Colonic mucosa (tissue), 4 donors: ENCODE data around the gene STAMBPL1. TPM values are rescaled to one million over a fixed set of nuclear protein-coding genes. Genes with fewer than 3 reads are reported as not detected.

Source experiments
- DNase-seq: peaks from one replicate; pipeline ENCODE4 v3.0.0-alpha.2; 2020
- H3K27ac ChIP-seq: fragments of 200-600 bp; one replicate; pipeline ENCODE4 v1.8.0; 2021
- H3K27me3 ChIP-seq: fragments of 200-600 bp; one replicate; pipeline ENCODE4 v1.8.0; 2021
- H3K36me3 ChIP-seq: fragments of 200-600 bp; one replicate; pipeline ENCODE4 v1.8.0; 2021
- H3K4me1 ChIP-seq: fragments of 200-600 bp; one replicate; pipeline ENCODE4 v1.8.0; 2021; ENCODE audit warnings: mild to moderate bottlenecking
- H3K4me3 ChIP-seq: fragments of 200-600 bp; one replicate; pipeline ENCODE4 v1.8.0; 2021
- H3K9ac ChIP-seq, 2 donors: one replicate each; pipeline ENCODE4 v1.7.0; 2013; ENCODE audit warnings: control low read depth in 2 of 2, low read depth in 2 of 2, low read length in 2 of 2
- H3K9me3 ChIP-seq: fragments of 200-600 bp; one replicate; pipeline ENCODE4 v1.8.0; 2021
- CTCF ChIP-seq: fragments of 200-600 bp; IDR thresholded peaks from one replicate; pipeline ENCODE4 v1.8.0; 2022; ENCODE audit warnings: antibody characterized with exemption, mild to moderate bottlenecking
- intact Hi-C: fragments of 100-400 bp; cut with DNase I; formaldehyde crosslinking; loops from one replicate; pipeline ENCODE4 v1.14.1; 2022
- total RNA-seq, 2 donors: library from RNA; stranded (reverse); fragmentation: NEBNext Ultra II Directional in 1 of 2; extraction: Animal tissue kit (Norgen Biotek cat#: 25700) in 1 of 2; gene quantifications; one replicate each; pipeline ENCODE4 v1.2.1, GENCODE V29; 2021
- donor health status: healthy.
- donor health status: DM: no; HTN: no; CAD: no.
- donor health status: DM: no; HTN: no; CAD: no.

The STAMBPL1 gene
- total RNA-seq, 2 donors from 2014 or later, result 16.3 to 20.4 TPM

- intact Hi-C loops, result no loop called here
Observed at GRCh38 chr10:88964869-88965415, 84.9 kb downstream of the STAMBPL1 start.

GRCh38 chr10:88966797-88967196, 86.8 kb downstream of the STAMBPL1 start:
- Histone ChIP-seq H3K27me3 (no peaks in the 10 kb centered on the region), H3K9ac (no peak overlapping the region), H3K27ac (no peak overlapping the region), H3K4me3 (no peak overlapping the region), H3K4me1 (no peaks in the 10 kb centered on the region), H3K9me3 (no peaks in the 10 kb centered on the region), H3K36me3 (no peaks in the 10 kb centered on the region)
- no peak for TF ChIP-seq CTCF
- intact Hi-C loops, result no loop called here
- DNase-seq, result no peak

More at GRCh38 chr10:88964869-88965415, 84.9 kb downstream of the STAMBPL1 start:
- Histone ChIP-seq H3K36me3 (no peaks in the 10 kb centered on the region), H3K4me1 (no peaks in the 10 kb centered on the region), H3K27ac (no peak overlapping the region), H3K9me3 (no peaks in the 10 kb centered on the region), H3K9ac (no peak overlapping the region), H3K4me3 (no peak overlapping the region), H3K27me3 (no peaks in the 10 kb centered on the region)
- no peak for DNase-seq
- no peak for TF ChIP-seq CTCF

- no peak overlapping the region for H3K9ac ChIP-seq
- H3K4me1 ChIP-seq, result no peaks in the 10 kb centered on the region
- DNase-seq, result no peak
- no peaks in the 10 kb centered on the region for H3K9me3 ChIP-seq
- H3K4me3 ChIP-seq, result no peak overlapping the region
- no peak for TF ChIP-seq CTCF
- no peak overlapping the region for H3K27ac ChIP-seq
- H3K27me3 ChIP-seq, result no peaks in the 10 kb centered on the region
- no peaks in the 10 kb centered on the region for H3K36me3 ChIP-seq
- intact Hi-C loops, result no loop called here
Observed at GRCh38 chr10:88968391-88968790, 88.3 kb downstream of the STAMBPL1 start.

GRCh38 chr10:88971221-88972061, 91.4 kb downstream of the STAMBPL1 start:
- no peak for DNase-seq
- TF ChIP-seq CTCF, result no peak
- H3K27me3 ChIP-seq, result no peaks in the 10 kb centered on the region
- no peak overlapping the region for H3K9ac ChIP-seq
- H3K9me3 ChIP-seq, result no peaks in the 10 kb centered on the region
- H3K27ac ChIP-seq, result no peak overlapping the region
- intact Hi-C loops, result no loop called here
- no peaks in the 10 kb centered on the region for H3K36me3 ChIP-seq
- H3K4me3 ChIP-seq, result no peak overlapping the region
- no peaks in the 10 kb centered on the region for H3K4me1 ChIP-seq

Other genes starting within 250 kb of the STAMBPL1 start
- gene LIPF, start 215.8 kb upstream of the STAMBPL1 start, total RNA-seq, result not detected
- gene LIPK, start 174.0 kb upstream of the STAMBPL1 start, total RNA-seq, result not detected
- not detected for gene LIPN, start 120.2 kb upstream of the STAMBPL1 start, total RNA-seq
- gene LIPM, start 77.5 kb upstream of the STAMBPL1 start, total RNA-seq, result not detected
- 10 to 100 TPM; 26.6 to 28.2 TPM for gene ANKRD22, start 28.4 kb upstream of the STAMBPL1 start, total RNA-seq
- 100 to 1,000 TPM in 1 of 2 donors, 10 to 100 TPM in 1; 88.3 to 265 TPM for gene ACTA2, start 72.5 kb downstream of the STAMBPL1 start, total RNA-seq
- 10 to 100 TPM; 41.1 to 43.1 TPM for gene FAS, start 110.6 kb downstream of the STAMBPL1 start, total RNA-seq